Endothelial cell (in vitro differentiated cells): ENCODE results near the gene FTL. TPM values are rescaled to one million over a fixed set of nuclear protein-coding genes. Genes with fewer than 3 reads are reported as not detected.

Experiments
- DNase-seq: peaks from one replicate; pipeline ENCODE4 v3.0.0; 2021; ENCODE audit warnings: low spot score
- H3K27ac Mint-ChIP-seq: one replicate; pipeline ENCODE4 v1.8.0; 2021; ENCODE audit warnings: mixed read lengths, inconsistent platforms; ENCODE audit not compliant: unreplicated experiment
- H3K27me3 Mint-ChIP-seq: one replicate; pipeline ENCODE4 v1.8.0; 2021; ENCODE audit warnings: mild to moderate bottlenecking, moderate library complexity, mixed read lengths, inconsistent platforms; ENCODE audit not compliant: unreplicated experiment
- H3K36me3 Mint-ChIP-seq: one replicate; pipeline ENCODE4 v1.8.0; 2021; ENCODE audit warnings: mild to moderate bottlenecking, low read depth, mixed read lengths, inconsistent platforms; ENCODE audit not compliant: unreplicated experiment
- H3K4me1 Mint-ChIP-seq: one replicate; pipeline ENCODE4 v1.8.0; 2021; ENCODE audit warnings: mild to moderate bottlenecking, mixed read lengths, inconsistent platforms; ENCODE audit not compliant: unreplicated experiment
- H3K4me3 Mint-ChIP-seq: one replicate; pipeline ENCODE4 v1.8.0; 2021; ENCODE audit warnings: mild to moderate bottlenecking, mixed read lengths, inconsistent platforms; ENCODE audit not compliant: unreplicated experiment
- H3K9me3 Mint-ChIP-seq: one replicate; pipeline ENCODE4 v1.8.0; 2021; ENCODE audit warnings: mixed read lengths, inconsistent platforms; ENCODE audit not compliant: unreplicated experiment
- CTCF ChIP-seq: fragments of 200-600 bp; sonication (generic); IDR thresholded peaks from one replicate; pipeline ENCODE4 v1.5.0; 2021; ENCODE audit warnings: antibody characterized with exemption; ENCODE audit not compliant: unreplicated experiment
- total RNA-seq: library from RNA; stranded (reverse); fragmentation: NEBNext Ultra II Directional; extraction: Animal tissue kit (Norgen Biotek cat#: 25700); gene quantifications from one replicate; pipeline ENCODE4 v1.2.1, GENCODE V29; 2021; ENCODE audit not compliant: unreplicated experiment

Gene FTL
- total RNA-seq, 1 donor from 2014 or later: 1,109 TPM

- no peak for DNase-seq
- Mint-ChIP-seq H3K9me3 (no peaks in the 10 kb centered on the region), H3K36me3 (peaks cover 28% of the 10 kb centered on the region), H3K27ac (no peak overlapping the region), H3K27me3 (peaks cover 10% of the 10 kb centered on the region), H3K4me1 (peaks cover 10% of the 10 kb centered on the region), H3K4me3 (no peak overlapping the region)
- no peak for TF ChIP-seq CTCF
Measured at GRCh38 chr19:48987323-48987722, 22.2 kb downstream of the FTL start.

GRCh38 chr19:48988286-48988685 is 23.2 kb downstream of the FTL start:
- peaks cover 10% of the 10 kb centered on the region for H3K27me3 Mint-ChIP-seq

GRCh38 chr19:48988860-48989259 is 23.8 kb downstream of the FTL start:
- H3K27me3 Mint-ChIP-seq: peaks cover 13% of the 10 kb centered on the region
- DNase-seq: no peak
- H3K4me3 Mint-ChIP-seq: no peak overlapping the region
- H3K9me3 Mint-ChIP-seq: no peaks in the 10 kb centered on the region
- peak overlapping the region; percentile 16 for H3K27ac Mint-ChIP-seq
- peaks cover 22% of the 10 kb centered on the region for H3K36me3 Mint-ChIP-seq
- no peak for TF ChIP-seq CTCF
- H3K4me1 Mint-ChIP-seq: peaks cover 15% of the 10 kb centered on the region

More at GRCh38 chr19:48988286-48988685, 23.2 kb downstream of the FTL start:
- Mint-ChIP-seq H3K4me1 (peaks cover 11% of the 10 kb centered on the region), H3K9me3 (no peaks in the 10 kb centered on the region), H3K4me3 (peak overlapping the region; percentile 37), H3K36me3 (peaks cover 26% of the 10 kb centered on the region), H3K27ac (no peak overlapping the region)
- no peak for TF ChIP-seq CTCF
- DNase-seq: no peak

GRCh38 chr19:48989701-48990291 is 24.7 kb downstream of the FTL start:
- Mint-ChIP-seq H3K27me3 (peaks cover 13% of the 10 kb centered on the region), H3K9me3 (no peaks in the 10 kb centered on the region), H3K4me3 (peak overlapping the region; percentile 7), H3K27ac (peak overlapping the region; percentile 42), H3K4me1 (peaks cover 24% of the 10 kb centered on the region), H3K36me3 (peaks cover 22% of the 10 kb centered on the region)
- DNase-seq: no peak
- no peak for TF ChIP-seq CTCF

GRCh38 chr19:48990400-48990799 is 25.3 kb downstream of the FTL start:
- no peak for DNase-seq
- Mint-ChIP-seq H3K27ac (no peak overlapping the region), H3K27me3 (peaks cover 13% of the 10 kb centered on the region), H3K36me3 (peaks cover 22% of the 10 kb centered on the region), H3K4me3 (peak overlapping the region; percentile 7), H3K9me3 (no peaks in the 10 kb centered on the region), H3K4me1 (peaks cover 29% of the 10 kb centered on the region)
- no peak for TF ChIP-seq CTCF
